NCI-H446 treated with DMSO at 0.1 percent for 48 hours (cell line): ENCODE measurements around the gene ANKRD22.

ENCODE experiments used
- DNase-seq: peaks from one replicate; lab custom pipeline; 2025; lab: John Stamatoyannopoulos, UW

The ANKRD22 gene

GRCh38 chr10:88835096-88835909, 16.3 kb downstream of the ANKRD22 start:
- peak; percentile 19 for DNase-seq

- DNase-seq: no peak
Measured at GRCh38 chr10:88833723-88834122, 17.9 kb downstream of the ANKRD22 start.

GRCh38 chr10:88833156-88833555, 18.5 kb downstream of the ANKRD22 start:
- DNase-seq: no peak

- DNase-seq: no peak
Measured at GRCh38 chr10:88832376-88832775, 19.3 kb downstream of the ANKRD22 start.

GRCh38 chr10:88831709-88832108, 19.9 kb downstream of the ANKRD22 start:
- no peak for DNase-seq

- DNase-seq: no peak
Measured at GRCh38 chr10:88830643-88831268, 20.9 kb downstream of the ANKRD22 start.

GRCh38 chr10:88828310-88828709, 23.3 kb downstream of the ANKRD22 start:
- DNase-seq: no peak

- DNase-seq: no peak
Measured at GRCh38 chr10:88827671-88828070, 24.0 kb downstream of the ANKRD22 start.

- no peak for DNase-seq
Measured at GRCh38 chr10:88826388-88826787, 25.3 kb downstream of the ANKRD22 start.

- DNase-seq: no peak
Measured at GRCh38 chr10:88820748-88821401, 30.8 kb downstream of the ANKRD22 start.

GRCh38 chr10:88819290-88819689, 32.4 kb downstream of the ANKRD22 start:
- DNase-seq: no peak

GRCh38 chr10:88813200-88813599, 38.4 kb downstream of the ANKRD22 start:
- DNase-seq: no peak

GRCh38 chr10:88810196-88810961, 41.3 kb downstream of the ANKRD22 start:
- DNase-seq: no peak

GRCh38 chr10:88809621-88810020, 42.0 kb downstream of the ANKRD22 start:
- no peak for DNase-seq

- DNase-seq: no peak
Measured at GRCh38 chr10:88805924-88806323, 45.7 kb downstream of the ANKRD22 start.

- no peak for DNase-seq
Measured at GRCh38 chr10:88805361-88805760, 46.3 kb downstream of the ANKRD22 start.

GRCh38 chr10:88804083-88804812, 47.4 kb downstream of the ANKRD22 start:
- DNase-seq: no peak

GRCh38 chr10:88803641-88804040, 48.0 kb downstream of the ANKRD22 start:
- DNase-seq: no peak

GRCh38 chr10:88802523-88803285, 48.9 kb downstream of the ANKRD22 start, which contains the start of gene LIPM:
LIPM (plus strand) TSS chr10:88802730; CDS start chr10:88802897, 167 bp downstream.
- DNase-seq: no peak
